K562 (cell line): ENCODE data around the gene TTC22. TPM values are rescaled to one million over a fixed set of nuclear protein-coding genes. Genes with fewer than 3 reads are reported as not detected.

ENCODE experiments used
- ASH1L ChIP-seq: fragments of 450-650 bp; IDR thresholded peaks from 2 replicates; pipeline ENCODE4 v1.6.1; 2018; ENCODE audit warnings: borderline replicate concordance, mild to moderate bottlenecking, low read depth; ENCODE audit not compliant: partially characterized antibody
- BCOR ChIP-seq: fragments of 450-650 bp; IDR thresholded peaks from 2 replicates; pipeline ENCODE4 v1.6.1; 2016
- CEBPG ChIP-seq, 3 experiments: fragments of 200-800 bp in 1 of 3; sonication (Bioruptor generic) in 1 of 3; sonication (generic) in 1 of 3; formaldehyde crosslinking in 1 of 3; IDR thresholded peaks in 2 of 3; conservative IDR thresholded peaks in 1 of 3; 2 replicates each; pipeline versions ENCODE4 v1.6.1 to v1.8.0; 2016 to 2022; ENCODE audit warnings: missing compliant biosample characterization in 2 of 3, missing genetic modification characterization in 2 of 3, mild to moderate bottlenecking in 1 of 3, missing genetic modification reagents in 1 of 3
- CREB1 ChIP-seq, 2 experiments: sonication (generic) in 1 of 2; formaldehyde crosslinking in 1 of 2; IDR thresholded peaks; 2 replicates each; pipeline versions ENCODE4 v1.6.1 to v1.8.0; 2012 to 2022; ENCODE audit warnings: inconsistent platforms in 1 of 2, mild to moderate bottlenecking in 1 of 2, missing genetic modification reagents in 1 of 2, moderate library complexity in 1 of 2
- CSDE1 ChIP-seq, 2 experiments: fragments of 450-650 bp; IDR thresholded peaks; 2 replicates each; pipeline ENCODE4 v1.6.1; 2016; ENCODE audit warnings: mild to moderate bottlenecking in 1 of 2
- ESRRB ChIP-seq: fragments of 250-450 bp; sonication (Bioruptor Pico); IDR thresholded peaks from 2 replicates; pipeline ENCODE4 v1.5.0; 2020; ENCODE audit warnings: mild to moderate bottlenecking, moderate library complexity, borderline replicate concordance
- GTF2A2 ChIP-seq: IDR thresholded peaks from 2 replicates; pipeline ENCODE4 v1.6.1; 2016; ENCODE audit warnings: mild to moderate bottlenecking, missing genetic modification characterization, missing compliant biosample characterization
- HDAC8 ChIP-seq: fragments of 450-650 bp; IDR thresholded peaks from 2 replicates; pipeline ENCODE4 v1.6.1; 2016; ENCODE audit warnings: mild to moderate bottlenecking, missing genetic modification characterization, moderate library complexity, missing compliant biosample characterization
- HEY1 ChIP-seq: fragments of 250-450 bp; sonication (Bioruptor Pico); IDR thresholded peaks from 2 replicates; pipeline ENCODE4 v1.5.0; 2020; ENCODE audit warnings: mild to moderate bottlenecking, moderate library complexity, borderline replicate concordance
- HMGN3 ChIP-seq: IDR thresholded peaks from 2 replicates; pipeline ENCODE4 v1.6.1; 2011; ENCODE audit warnings: borderline replicate concordance, low read depth, mild to moderate bottlenecking, mixed read lengths, low read length; ENCODE audit not compliant: insufficient read length; ENCODE audit errors: extremely low read depth
- HSF4 ChIP-seq: fragments of 250-450 bp; sonication (Bioruptor Pico); IDR thresholded peaks from 2 replicates; pipeline ENCODE4 v2.1.2; 2022; ENCODE audit warnings: mild to moderate bottlenecking, moderate library complexity, borderline replicate concordance
- ILF3 ChIP-seq: fragments of 450-650 bp; IDR thresholded peaks from 2 replicates; pipeline ENCODE4 v1.6.1; 2018; ENCODE audit warnings: antibody characterized with exemption, mild to moderate bottlenecking, moderate library complexity, borderline replicate concordance
- IRF2 ChIP-seq: sonication (generic); formaldehyde crosslinking; IDR thresholded peaks from 2 replicates; pipeline ENCODE4 v1.8.1; 2022; ENCODE audit warnings: mild to moderate bottlenecking, missing genetic modification reagents
- KAT8 ChIP-seq: fragments of 450-650 bp; IDR thresholded peaks from 2 replicates; pipeline ENCODE4 v1.6.1; 2016; ENCODE audit warnings: low read depth, mild to moderate bottlenecking
- KLF6 ChIP-seq: fragments of 250-450 bp; sonication (Bioruptor Pico); IDR thresholded peaks from 2 replicates; pipeline ENCODE4 v1.4.0; 2020; ENCODE audit warnings: mild to moderate bottlenecking, moderate library complexity, borderline replicate concordance
- MBD2 ChIP-seq: sonication (generic); IDR thresholded peaks from 2 replicates; pipeline ENCODE4 v1.6.1; 2016; ENCODE audit warnings: low read depth, borderline replicate concordance
- MEF2D ChIP-seq: conservative IDR thresholded peaks from 2 replicates; pipeline ENCODE4 v1.6.1; 2016; ENCODE audit warnings: low read depth, missing genetic modification characterization, missing compliant biosample characterization
- PHTF2 ChIP-seq: fragments of 250-450 bp; sonication (Bioruptor Pico); IDR thresholded peaks from 2 replicates; pipeline ENCODE4 v1.5.0; 2021; ENCODE audit warnings: mild to moderate bottlenecking
- SNRNP70 ChIP-seq: fragments of 200-400 bp; formaldehyde crosslinking; optimal IDR thresholded peaks from 2 replicates; pipeline ENCODE3; 2017; ENCODE audit warnings: low read depth, low read length
- TAL1 ChIP-seq: fragments of 450-650 bp; IDR thresholded peaks from 2 replicates; pipeline ENCODE4 v1.6.1; 2016; ENCODE audit warnings: mild to moderate bottlenecking
- ZNF12 ChIP-seq: sonication (generic); formaldehyde crosslinking; IDR thresholded peaks from 2 replicates; pipeline ENCODE4 v1.4.0; 2020; ENCODE audit warnings: mild to moderate bottlenecking, missing genetic modification reagents
- ZNF197 ChIP-seq: fragments of 200-800 bp; sonication (Bioruptor generic); IDR thresholded peaks from 2 replicates; pipeline ENCODE4 v1.6.1; 2016; ENCODE audit warnings: low read depth, missing genetic modification characterization, missing compliant biosample characterization
- ZNF263 ChIP-seq: sonication (generic); formaldehyde crosslinking; IDR thresholded peaks from 2 replicates; pipeline ENCODE4 v1.8.0; 2022; ENCODE audit warnings: mild to moderate bottlenecking, missing genetic modification reagents, borderline replicate concordance
- ZNF282 ChIP-seq: sonication (generic); formaldehyde crosslinking; IDR thresholded peaks from 2 replicates; pipeline ENCODE4 v1.8.1; 2023; ENCODE audit warnings: missing genetic modification reagents
- ZNF644 ChIP-seq: fragments of 200-800 bp; sonication (Bioruptor generic); IDR thresholded peaks from 2 replicates; pipeline ENCODE4 v1.6.1; 2016; ENCODE audit warnings: low read depth, missing genetic modification characterization, missing compliant biosample characterization
- polyA plus RNA-seq, 8 experiments: library from polyadenylated mRNA; depleted of rRNA in 4 of 8; stranded (reverse) in 5 of 8; unstranded in 3 of 8; fragments of >200 nt; fragmentation: Nextera tagmentation in 2 of 8; fragmentation: Illumina TruSeq in 1 of 8; extraction: Ambion mirVana in 2 of 8; extraction: Trizol in 1 of 8; gene quantifications; 2 replicates each; pipeline versions ENCODE4 v1.2.1 to v1.2.3, GENCODE V29; 2011 to 2014; ENCODE audit warnings: inconsistent platforms in 1 of 8, missing spikeins in 1 of 8
- total RNA-seq, 7 experiments: library from RNA; depleted of rRNA in 6 of 7; stranded (reverse); fragments of >200 nt in 6 of 7; fragmentation: Illumina TruSeq in 2 of 7; extraction: Trizol in 2 of 7; gene quantifications; 2 replicates each; pipeline versions ENCODE4 v1.2.1 to v1.2.3, GENCODE V29; 2011 to 2021; ENCODE audit warnings: low replicate concordance in 1 of 7
- TF ChIP-seq, protein P1 (sequence below): IDR thresholded peaks from 2 replicates; pipeline ENCODE4 v1.6.1; 2014; ENCODE audit warnings: antibody characterized with exemption
- TF ChIP-seq, protein P2 (sequence below): fragments of 450-650 bp; formaldehyde crosslinking; IDR thresholded peaks from 2 replicates; pipeline ENCODE4 v1.4.0; 2020; ENCODE audit warnings: mild to moderate bottlenecking, moderate library complexity

The TTC22 gene
- total and polyA plus RNA-seq, 9 of the 15 experiments (the other 6 are each of a cell fraction or from before 2014, with no cell fraction given), result 0.07 TPM; not detected in 8

DNA sequence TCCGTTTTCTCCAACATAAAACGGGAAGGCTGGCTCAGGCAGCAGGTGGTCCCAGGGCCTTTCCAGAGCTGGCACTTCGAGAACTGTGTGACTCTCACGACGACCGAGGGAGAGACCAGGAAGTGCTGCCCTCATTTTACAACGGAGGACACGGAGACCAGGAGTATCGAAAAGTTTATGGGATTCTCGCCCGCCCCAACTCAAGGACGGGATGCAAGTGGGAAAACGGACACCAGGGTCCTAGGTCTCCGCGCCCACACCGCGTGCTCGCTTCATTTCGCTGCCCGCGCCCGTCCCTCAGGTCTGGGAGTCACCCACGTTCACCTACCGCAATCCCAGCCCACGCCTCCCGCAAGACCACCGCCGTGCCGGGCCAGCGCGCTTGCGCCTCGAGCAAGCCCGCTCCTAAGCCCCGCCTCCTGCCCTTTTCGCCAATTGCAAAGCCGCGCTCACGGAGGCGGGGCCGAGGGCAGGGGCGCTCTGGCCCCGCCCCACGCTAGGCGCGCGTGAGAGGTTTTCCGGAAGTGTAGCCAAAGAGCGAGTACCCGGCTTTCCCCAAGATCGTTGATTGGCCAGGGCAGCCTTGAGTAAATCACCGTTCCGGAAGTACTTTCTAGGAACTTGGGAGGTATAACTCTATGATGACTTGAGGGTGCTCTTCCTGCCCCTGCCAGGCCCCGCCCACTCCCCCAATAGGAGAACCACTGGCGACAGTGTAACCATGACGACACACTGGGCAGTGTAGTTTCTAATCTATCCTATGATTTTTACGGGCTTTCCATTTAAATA, 36.8 kb downstream of the TTC22 start, which contains the start of gene PARS2 (continued):
- no peak for TF ChIP-seq KAT8
- TF ChIP-seq ZNF263 (CRISPR knock-in tag), result no peak
- no peak for TF ChIP-seq ZNF282 (CRISPR knock-in tag)
- TF ChIP-seq ESRRB (CRISPR knock-in tag), result no peak
- no peak for TF ChIP-seq SNRNP70
- peak in 1 of 2 experiments; percentile 95; a peak in 2 of 4 replicates for TF ChIP-seq CSDE1 (IDR thresholded peaks at IDR 0.05)
- no peak for TF ChIP-seq HEY1 (CRISPR knock-in tag)
- no peak for TF ChIP-seq IRF2
- no peak for TF ChIP-seq HDAC8 (tag)
- TF ChIP-seq MBD2, result peak; percentile 81
- peak; percentile 94 for TF ChIP-seq HMGN3
- TF ChIP-seq TAL1, result no peak
- TF ChIP-seq ILF3, result no peak
- no peak for TF ChIP-seq ZNF644 (tag)
- TF ChIP-seq ASH1L, result no peak
- TF ChIP-seq HSF4 (CRISPR knock-in tag), result no peak
- no peak for TF ChIP-seq MEF2D (tag)
- TF ChIP-seq, protein P1, sequence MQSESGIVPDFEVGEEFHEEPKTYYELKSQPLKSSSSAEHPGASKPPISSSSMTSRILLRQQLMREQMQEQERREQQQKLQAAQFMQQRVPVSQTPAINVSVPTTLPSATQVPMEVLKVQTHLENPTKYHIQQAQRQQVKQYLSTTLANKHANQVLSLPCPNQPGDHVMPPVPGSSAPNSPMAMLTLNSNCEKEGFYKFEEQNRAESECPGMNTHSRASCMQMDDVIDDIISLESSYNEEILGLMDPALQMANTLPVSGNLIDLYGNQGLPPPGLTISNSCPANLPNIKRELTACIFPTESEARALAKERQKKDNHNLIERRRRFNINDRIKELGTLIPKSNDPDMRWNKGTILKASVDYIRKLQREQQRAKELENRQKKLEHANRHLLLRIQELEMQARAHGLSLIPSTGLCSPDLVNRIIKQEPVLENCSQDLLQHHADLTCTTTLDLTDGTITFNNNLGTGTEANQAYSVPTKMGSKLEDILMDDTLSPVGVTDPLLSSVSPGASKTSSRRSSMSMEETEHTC, result 0 out of 2 replicates have a peak, but pooled peaks have one; percentile 7
- TF ChIP-seq BCOR, result no peak
- TF ChIP-seq KLF6 (CRISPR knock-in tag), result no peak
- no peak for TF ChIP-seq GTF2A2 (tag)
- TF ChIP-seq CREB1 (IDR thresholded peaks at IDR 0.05), result peak; percentile 62
- TF ChIP-seq CREB1 (CRISPR knock-in tag; IDR thresholded peaks at IDR 0.05), result 0 out of 2 replicates have a peak, but pooled peaks have one; percentile 41
- TF ChIP-seq CEBPG (CRISPR knock-in tag; IDR thresholded peaks at IDR 0.05), result no peak
- TF ChIP-seq CEBPG (tag; conservative IDR thresholded peaks at IDR 0.05 in 1 of 2, IDR thresholded peaks at IDR 0.05 in 1 of 2), result peak; percentile 55 to 77
- TF ChIP-seq ZNF197 (CRISPR knock-in tag), result no peak
- TF ChIP-seq, protein P2, sequence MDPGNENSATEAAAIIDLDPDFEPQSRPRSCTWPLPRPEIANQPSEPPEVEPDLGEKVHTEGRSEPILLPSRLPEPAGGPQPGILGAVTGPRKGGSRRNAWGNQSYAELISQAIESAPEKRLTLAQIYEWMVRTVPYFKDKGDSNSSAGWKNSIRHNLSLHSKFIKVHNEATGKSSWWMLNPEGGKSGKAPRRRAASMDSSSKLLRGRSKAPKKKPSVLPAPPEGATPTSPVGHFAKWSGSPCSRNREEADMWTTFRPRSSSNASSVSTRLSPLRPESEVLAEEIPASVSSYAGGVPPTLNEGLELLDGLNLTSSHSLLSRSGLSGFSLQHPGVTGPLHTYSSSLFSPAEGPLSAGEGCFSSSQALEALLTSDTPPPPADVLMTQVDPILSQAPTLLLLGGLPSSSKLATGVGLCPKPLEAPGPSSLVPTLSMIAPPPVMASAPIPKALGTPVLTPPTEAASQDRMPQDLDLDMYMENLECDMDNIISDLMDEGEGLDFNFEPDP, result no peak
- peak; percentile 68; the same call in 1 of the 2 replicates for TF ChIP-seq PHTF2 (CRISPR knock-in tag)
- TF ChIP-seq ZNF12 (CRISPR knock-in tag), result no peak
